ENCODE results near the gene TMEM169. TPM values are rescaled to one million over a fixed set of nuclear protein-coding genes. Genes with fewer than 3 reads are reported as not detected.

Gene TMEM169
- total and polyA plus RNA-seq, 4 donors = 0.42 to 1.9 (median 0.80) TPM

GRCh38 chr2:216064665-216065064 is 17.1 kb upstream of the TMEM169 start:
- no peak for DNase-seq (ENCODE audit: low spot score)
- no peak overlapping the region for H3K9ac ChIP-seq (ENCODE audit: low read depth in 1 of 2, low read length in 2 of 2)
- H3K4me3 ChIP-seq (ENCODE audit: low read depth in 1 of 3, low read length in 3 of 3) = no peak overlapping the region
- no peak overlapping the region for H3K27ac ChIP-seq (ENCODE audit: low read depth in 1 of 2, low read length in 2 of 2)
- peaks cover 5 to 38% (median 22%) of the 10 kb centered on the region in 4 donors for H3K4me1 ChIP-seq (ENCODE audit: control insufficient read depth in 4 of 4, insufficient read depth in 4 of 4, low read length in 3 of 4)
- H3K9me3 ChIP-seq (ENCODE audit: control insufficient read depth in 4 of 4, low read length in 3 of 4) = no peaks in the 10 kb centered on the region
- H3K27me3 ChIP-seq (ENCODE audit: control insufficient read depth in 4 of 4, insufficient read depth in 4 of 4, low read length in 3 of 4) = no peaks in the 10 kb centered on the region
- H3K36me3 ChIP-seq (ENCODE audit: control insufficient read depth in 4 of 4, insufficient read depth in 3 of 4, low read depth in 1 of 4, low read length in 3 of 4) = peaks cover 0 to 40% (median 19%) of the 10 kb centered on the region in 4 donors
- TF ChIP-seq MAX (IDR thresholded peaks at IDR 0.05) (no peak), TAF1 (conservative IDR thresholded peaks at IDR 0.05) (no peak), HNF4A (conservative IDR thresholded peaks at IDR 0.05) (peak; percentile 11 to 21), NR2F2 (IDR thresholded peaks at IDR 0.05) (no peak), RAD21 (IDR thresholded peaks at IDR 0.05) (no peak), CTCF (IDR thresholded peaks at IDR 0.05; ENCODE audit: low read depth, low read length, missing input control) (no peak), FOXA1 (IDR thresholded peaks at IDR 0.05) (no peak), SP1 (IDR thresholded peaks at IDR 0.05) (no peak), GABPA (IDR thresholded peaks at IDR 0.05 in 1 of 2, conservative IDR thresholded peaks at IDR 0.05 in 1 of 2) (no peak), ZBTB33 (IDR thresholded peaks at IDR 0.05) (no peak), YY1 (IDR thresholded peaks at IDR 0.05) (no peak), ATF3 (IDR thresholded peaks at IDR 0.05) (no peak), HNF4G (IDR thresholded peaks at IDR 0.05) (no peak), EGR1 (IDR thresholded peaks at IDR 0.05; ENCODE audit: low read depth in 2 of 2) (no peak), RXRA (IDR thresholded peaks at IDR 0.05) (peak in 1 of 2 donors; percentile 10)
- WGBS = 48% methylated on average over 1 of the region's 1 CpG

GRCh38 chr2:216066230-216066629 is 15.5 kb upstream of the TMEM169 start:
- no peak overlapping the region for H3K27ac ChIP-seq (ENCODE audit: low read depth in 1 of 2, low read length in 2 of 2)
- H3K27me3 ChIP-seq (ENCODE audit: control insufficient read depth in 4 of 4, insufficient read depth in 4 of 4, low read length in 3 of 4) = no peaks in the 10 kb centered on the region
- DNase-seq (ENCODE audit: low spot score) = no peak
- no peak overlapping the region for H3K4me3 ChIP-seq (ENCODE audit: low read depth in 1 of 3, low read length in 3 of 3)
- H3K9me3 ChIP-seq (ENCODE audit: control insufficient read depth in 4 of 4, low read length in 3 of 4) = no peaks in the 10 kb centered on the region
- peaks cover 0 to 38% (median 17%) of the 10 kb centered on the region in 4 donors for H3K36me3 ChIP-seq (ENCODE audit: control insufficient read depth in 4 of 4, insufficient read depth in 3 of 4, low read depth in 1 of 4, low read length in 3 of 4)
- 74% methylated on average over 5 of the region's 5 CpGs for WGBS
- H3K4me1 ChIP-seq (ENCODE audit: control insufficient read depth in 4 of 4, insufficient read depth in 4 of 4, low read length in 3 of 4) = peaks cover 12 to 45% (median 32%) of the 10 kb centered on the region in 4 donors
- TF ChIP-seq SP1 (IDR thresholded peaks at IDR 0.05) = no peak
- TF ChIP-seq EGR1 (IDR thresholded peaks at IDR 0.05; ENCODE audit: low read depth in 2 of 2) = no peak
- TF ChIP-seq ZBTB33 (IDR thresholded peaks at IDR 0.05) = no peak
- TF ChIP-seq RXRA (IDR thresholded peaks at IDR 0.05) = no peak
- no peak for TF ChIP-seq ATF3 (IDR thresholded peaks at IDR 0.05)
- TF ChIP-seq CTCF (IDR thresholded peaks at IDR 0.05; ENCODE audit: low read depth, low read length, missing input control) = no peak
- no peak for TF ChIP-seq TAF1 (conservative IDR thresholded peaks at IDR 0.05)
- no peak for TF ChIP-seq NR2F2 (IDR thresholded peaks at IDR 0.05)
- no peak for TF ChIP-seq RAD21 (IDR thresholded peaks at IDR 0.05)
- TF ChIP-seq GABPA (IDR thresholded peaks at IDR 0.05 in 1 of 2, conservative IDR thresholded peaks at IDR 0.05 in 1 of 2) = no peak
- TF ChIP-seq FOXA2 (IDR thresholded peaks at IDR 0.05) = no peak
- no peak for TF ChIP-seq REST (IDR thresholded peaks at IDR 0.05)
- TF ChIP-seq HNF4G (IDR thresholded peaks at IDR 0.05) = no peak
- no peak for TF ChIP-seq FOXA1 (IDR thresholded peaks at IDR 0.05)
- no peak for TF ChIP-seq YY1 (IDR thresholded peaks at IDR 0.05)
- TF ChIP-seq HNF4A (conservative IDR thresholded peaks at IDR 0.05) = no peak
- no peak for TF ChIP-seq JUND (IDR thresholded peaks at IDR 0.05)
- no peak overlapping the region for H3K9ac ChIP-seq (ENCODE audit: low read depth in 1 of 2, low read length in 2 of 2)
